ENCODE data around the gene EFHD2.
"Not testable (repeated sequence)": the region's sequence is repeated elsewhere in the genome, so short reads cannot be mapped to it uniquely, and the experiment has no call there.

Gene EFHD2

DNA sequence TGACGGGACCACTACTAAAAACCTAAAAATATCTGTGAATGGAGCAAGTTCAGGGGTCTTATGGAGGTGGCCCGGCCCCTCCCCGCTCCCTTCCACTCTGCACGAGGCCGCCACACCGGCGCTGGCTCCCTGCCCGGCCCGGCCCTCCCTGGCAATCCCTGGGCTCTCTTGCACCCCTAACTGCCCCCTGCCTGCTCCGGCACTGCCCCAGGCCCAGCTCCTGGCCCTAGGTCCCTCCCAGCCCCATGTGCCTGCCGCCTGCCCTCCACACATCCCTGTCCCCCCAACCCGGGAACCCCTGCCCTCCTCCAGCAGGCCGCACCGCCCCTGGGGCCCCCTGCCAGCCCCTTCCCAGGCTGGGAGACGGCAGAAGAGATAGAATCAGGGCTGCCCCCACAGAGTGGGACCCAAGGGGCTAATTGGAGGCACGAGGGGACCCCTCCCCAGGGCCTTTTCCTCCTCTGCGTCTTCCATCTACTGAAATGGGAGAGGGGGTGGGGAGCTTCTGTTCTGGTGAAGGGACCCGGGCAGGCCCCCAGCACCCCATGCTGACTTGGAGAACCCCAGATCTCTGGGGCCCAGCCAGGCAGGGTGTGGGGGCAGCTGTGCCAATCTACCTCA, 19.2 kb downstream of the EFHD2 start:
- no peak overlapping the region for H3K4me3 ChIP-seq (ENCODE audit: low read length)
- no peak for DNase-seq (ENCODE audit: low read depth)
- TF ChIP-seq, protein P1, sequence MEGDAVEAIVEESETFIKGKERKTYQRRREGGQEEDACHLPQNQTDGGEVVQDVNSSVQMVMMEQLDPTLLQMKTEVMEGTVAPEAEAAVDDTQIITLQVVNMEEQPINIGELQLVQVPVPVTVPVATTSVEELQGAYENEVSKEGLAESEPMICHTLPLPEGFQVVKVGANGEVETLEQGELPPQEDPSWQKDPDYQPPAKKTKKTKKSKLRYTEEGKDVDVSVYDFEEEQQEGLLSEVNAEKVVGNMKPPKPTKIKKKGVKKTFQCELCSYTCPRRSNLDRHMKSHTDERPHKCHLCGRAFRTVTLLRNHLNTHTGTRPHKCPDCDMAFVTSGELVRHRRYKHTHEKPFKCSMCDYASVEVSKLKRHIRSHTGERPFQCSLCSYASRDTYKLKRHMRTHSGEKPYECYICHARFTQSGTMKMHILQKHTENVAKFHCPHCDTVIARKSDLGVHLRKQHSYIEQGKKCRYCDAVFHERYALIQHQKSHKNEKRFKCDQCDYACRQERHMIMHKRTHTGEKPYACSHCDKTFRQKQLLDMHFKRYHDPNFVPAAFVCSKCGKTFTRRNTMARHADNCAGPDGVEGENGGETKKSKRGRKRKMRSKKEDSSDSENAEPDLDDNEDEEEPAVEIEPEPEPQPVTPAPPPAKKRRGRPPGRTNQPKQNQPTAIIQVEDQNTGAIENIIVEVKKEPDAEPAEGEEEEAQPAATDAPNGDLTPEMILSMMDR (conservative IDR thresholded peaks at IDR 0.05; ENCODE audit: low read length): no peak

DNA sequence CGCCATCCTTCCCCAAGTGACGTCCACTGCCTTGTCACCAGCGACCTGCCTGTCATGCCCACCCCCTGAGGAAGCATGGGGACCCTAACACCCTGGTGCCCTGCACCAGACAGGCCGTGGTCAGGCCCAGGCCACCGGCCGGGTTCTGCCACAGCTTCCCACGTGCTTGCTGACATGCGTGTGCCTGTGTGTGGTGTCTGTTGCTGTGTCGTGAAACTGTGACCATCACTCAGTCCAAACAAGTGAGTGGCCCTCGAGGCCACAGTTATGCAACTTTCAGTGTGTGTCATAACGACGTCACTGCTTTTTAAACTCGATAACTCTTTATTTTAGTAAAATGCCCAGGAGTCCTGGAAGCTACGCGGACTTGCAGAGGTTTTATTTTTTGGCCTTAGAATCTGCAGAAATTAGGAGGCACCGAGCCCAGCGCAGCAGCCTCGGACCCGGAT, 20.0 kb downstream of the EFHD2 start:
- TF ChIP-seq, protein P1 (conservative IDR thresholded peaks at IDR 0.05; ENCODE audit: low read length): no peak
- DNase-seq (ENCODE audit: low read depth): peak; percentile 37
- no peak overlapping the region for H3K4me3 ChIP-seq (ENCODE audit: low read length)

DNA sequence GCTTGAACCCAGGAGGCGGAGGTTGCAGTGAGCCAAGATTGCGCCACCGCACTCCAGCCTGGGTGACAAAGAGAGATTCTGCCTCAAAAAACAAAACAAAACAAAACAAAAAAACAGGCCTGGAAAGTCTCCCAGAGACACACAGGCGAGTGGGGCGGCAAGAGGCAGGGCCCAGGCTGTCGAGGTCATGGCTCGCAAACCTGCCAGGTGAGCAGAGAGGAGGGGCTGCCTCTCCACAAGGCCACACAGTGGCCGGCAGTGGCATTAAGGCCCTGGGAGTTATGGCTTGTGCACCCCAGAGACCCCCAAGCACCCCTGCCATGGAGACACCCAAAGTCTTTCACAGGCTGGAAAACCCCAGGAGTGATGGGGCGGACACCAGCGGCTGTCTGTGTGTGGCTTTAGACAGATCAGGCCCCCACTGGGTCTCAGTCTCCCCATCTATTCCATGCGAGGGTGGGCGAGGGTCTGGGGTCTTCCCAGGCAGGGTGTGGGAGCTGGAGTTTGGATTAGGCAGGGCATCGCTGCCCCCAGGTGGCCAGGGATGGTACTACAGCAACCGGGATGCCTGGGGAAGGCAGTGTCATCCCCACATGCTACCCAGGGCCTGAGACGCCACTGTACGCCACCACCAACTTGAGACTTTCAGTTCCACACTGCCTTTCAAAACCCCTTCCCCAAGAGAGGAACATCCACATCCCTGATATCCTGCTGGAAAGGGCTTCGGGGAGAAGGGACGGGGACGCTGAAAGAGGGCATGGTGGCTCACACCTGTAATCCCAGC, 21.3 kb downstream of the EFHD2 start:
- DNase-seq (ENCODE audit: low read depth): peak; percentile 25
- H3K4me3 ChIP-seq (ENCODE audit: low read length): no peak overlapping the region
- TF ChIP-seq, protein P1 (conservative IDR thresholded peaks at IDR 0.05; ENCODE audit: low read length): peak; percentile 92

DNA sequence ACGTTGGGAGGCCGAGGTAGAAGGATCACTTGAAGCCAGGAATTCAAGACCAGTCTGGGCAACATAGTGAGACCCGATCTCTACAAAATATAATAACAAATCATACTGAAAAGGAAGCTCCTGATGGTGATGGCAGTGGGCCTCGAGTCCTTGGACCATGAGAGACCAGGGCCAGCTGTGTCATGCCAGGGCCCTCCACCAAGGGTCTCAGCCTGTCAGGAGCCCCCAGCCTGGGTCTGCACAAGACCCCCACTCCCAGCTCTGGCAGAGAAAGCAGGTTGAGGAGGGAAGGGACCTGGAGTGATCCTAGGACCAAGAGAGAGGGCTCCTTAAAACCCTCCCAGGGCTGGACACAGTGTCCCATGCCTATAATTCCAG, 21.9 kb downstream of the EFHD2 start:
- DNase-seq (ENCODE audit: low read depth): no peak
- H3K4me3 ChIP-seq (ENCODE audit: low read length): no peak overlapping the region
- TF ChIP-seq, protein P1 (conservative IDR thresholded peaks at IDR 0.05; ENCODE audit: low read length): no peak

DNA sequence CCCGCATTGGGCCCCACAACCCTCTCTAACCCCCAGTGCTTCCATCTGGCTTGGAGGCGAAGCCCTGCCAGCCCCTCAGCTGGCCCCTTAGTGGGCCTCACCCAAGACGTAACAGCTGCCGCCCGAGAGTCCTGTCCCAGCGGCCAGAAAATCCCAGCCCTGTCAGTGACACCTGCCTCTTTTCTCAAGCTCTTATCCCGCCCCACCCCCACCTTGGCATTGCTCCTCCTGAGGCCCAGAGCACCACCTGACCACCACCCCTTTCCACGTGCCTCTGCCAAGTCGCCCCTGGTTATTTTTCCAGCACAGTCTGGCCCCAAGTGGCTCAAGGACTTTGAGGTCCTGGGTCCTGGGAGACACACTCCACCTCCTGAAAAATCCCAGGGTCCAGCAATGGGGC, 22.6 kb downstream of the EFHD2 start:
- DNase-seq (ENCODE audit: low read depth): no peak
- TF ChIP-seq, protein P1 (conservative IDR thresholded peaks at IDR 0.05; ENCODE audit: low read length): no peak
- H3K4me3 ChIP-seq (ENCODE audit: low read length): no peak overlapping the region

DNA sequence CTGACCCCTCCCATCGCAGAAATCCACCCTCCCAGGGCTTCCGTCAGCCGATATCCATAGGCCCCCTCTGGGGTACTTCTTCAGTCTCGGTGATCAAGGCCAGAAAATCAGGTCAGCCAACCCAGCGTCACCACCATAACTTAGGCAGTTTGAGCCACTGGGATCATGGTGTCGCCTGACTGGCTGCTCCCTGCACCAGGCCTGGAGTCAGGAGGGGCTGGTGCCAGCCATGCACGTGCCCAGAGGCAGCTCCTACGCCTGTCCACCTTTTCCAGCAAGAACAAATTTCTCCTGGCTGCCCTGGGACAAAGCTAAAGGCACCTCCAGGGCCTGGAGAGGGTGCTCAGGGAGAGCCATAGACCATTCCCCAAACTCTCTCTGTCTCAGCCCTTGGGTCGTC, 23.8 kb downstream of the EFHD2 start:
- TF ChIP-seq, protein P1 (conservative IDR thresholded peaks at IDR 0.05; ENCODE audit: low read length): no peak

DNA sequence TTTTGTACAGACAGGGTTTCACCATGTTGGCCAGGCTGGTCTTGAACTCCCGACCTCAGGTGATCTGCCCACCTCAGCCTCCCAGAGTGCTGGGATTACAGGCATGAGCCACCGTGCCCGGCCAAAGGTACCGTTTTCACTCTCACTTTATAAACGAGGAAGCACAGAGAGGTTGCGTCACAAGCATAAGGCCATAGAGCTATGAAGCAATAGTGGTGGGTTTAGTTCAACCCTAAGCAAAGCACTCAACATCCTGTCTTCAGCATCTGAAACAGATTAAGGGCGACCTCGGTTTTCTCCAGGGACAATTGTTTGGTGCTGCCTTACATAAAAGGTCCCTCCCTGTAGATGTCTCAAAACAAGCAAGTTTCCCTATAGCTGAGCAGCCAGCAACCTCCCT, 25.1 kb downstream of the EFHD2 start:
- not testable (repeated sequence) for H3K4me3 ChIP-seq (ENCODE audit: low read length); DNase-seq (ENCODE audit: low read depth)

More for the DNA sequence above, 23.8 kb downstream of the EFHD2 start:
- DNase-seq (ENCODE audit: low read depth): no peak
- no peak overlapping the region for H3K4me3 ChIP-seq (ENCODE audit: low read length)

Measured in AG10803 (cell line).